DMS153 (cell line): ENCODE data around the gene DCDC2C.
A peak's percentile ranks its signal among the peaks of the same experiment; 100 is the strongest.

Experiments
- DNase-seq: peaks from one replicate; lab custom pipeline; 2025; lab: John Stamatoyannopoulos, UW

The DCDC2C gene

GRCh38 chr2:3709225-3709624 lies 5.8 kb downstream of the DCDC2C start:
- no peak for DNase-seq

- DNase-seq = peak; percentile 18
Measured at GRCh38 chr2:3712424-3712823, 9.0 kb downstream of the DCDC2C start.

- DNase-seq = no peak
Measured at GRCh38 chr2:3712831-3713503, 9.6 kb downstream of the DCDC2C start.

GRCh38 chr2:3718679-3719078 lies 15.3 kb downstream of the DCDC2C start:
- no peak for DNase-seq

GRCh38 chr2:3725002-3725401 lies 21.6 kb downstream of the DCDC2C start:
- DNase-seq = no peak

GRCh38 chr2:3725458-3726250 lies 22.3 kb downstream of the DCDC2C start:
- no peak for DNase-seq

GRCh38 chr2:3726511-3726910 lies 23.1 kb downstream of the DCDC2C start:
- no peak for DNase-seq

GRCh38 chr2:3727397-3728045 lies 24.1 kb downstream of the DCDC2C start:
- DNase-seq = no peak

- no peak for DNase-seq
Measured at GRCh38 chr2:3728104-3729054, 25.0 kb downstream of the DCDC2C start.

GRCh38 chr2:3729055-3729448 lies 25.7 kb downstream of the DCDC2C start:
- no peak for DNase-seq

- DNase-seq = no peak
Measured at GRCh38 chr2:3729786-3730185, 26.4 kb downstream of the DCDC2C start.

- DNase-seq = no peak
Measured at GRCh38 chr2:3730646-3731045, 27.3 kb downstream of the DCDC2C start.

- DNase-seq = no peak
Measured at GRCh38 chr2:3731829-3732228, 28.5 kb downstream of the DCDC2C start.

- no peak for DNase-seq
Measured at GRCh38 chr2:3736112-3736511, 32.7 kb downstream of the DCDC2C start.

- DNase-seq = no peak
Measured at GRCh38 chr2:3737128-3737527, 33.8 kb downstream of the DCDC2C start.

- DNase-seq = no peak
Measured at GRCh38 chr2:3738454-3738853, 35.1 kb downstream of the DCDC2C start.

GRCh38 chr2:3739313-3739712 lies 35.9 kb downstream of the DCDC2C start:
- DNase-seq = no peak

GRCh38 chr2:3741396-3741795 lies 38.0 kb downstream of the DCDC2C start:
- DNase-seq = no peak

- no peak for DNase-seq
Measured at GRCh38 chr2:3741867-3742602, 38.7 kb downstream of the DCDC2C start.

- no peak for DNase-seq
Measured at GRCh38 chr2:3742743-3743508, 39.6 kb downstream of the DCDC2C start.
